Activated CD4-positive, alpha-beta T cell treated with anti-CD3 and anti-CD28 coated beads for 36 hours (primary cell): ENCODE data around the gene PDE6B. TPM values are rescaled to one million over a fixed set of nuclear protein-coding genes. Genes with fewer than 3 reads are reported as not detected.

Experiments used
- ATAC-seq: fragments of 200-7000 bp; cut with Tn5 transposase; one replicate; pipeline ENCODE4 v1.10.0; 2021; ENCODE audit warnings: mild to moderate bottlenecking, moderate library complexity
- CTCF ChIA-PET: fragments of 350-600 bp; sonication (Branson Sonifier 250); formaldehyde crosslinking; loops from one replicate; lab custom pipeline; 2021; ENCODE audit warnings: antibody characterized with exemption; lab: Charles Lee
- POLR2A ChIA-PET: fragments of 350-600 bp; sonication (Branson Sonifier 250); formaldehyde crosslinking; loops from one replicate; lab custom pipeline; 2021; ENCODE audit warnings: antibody characterized with exemption, inconsistent platforms; lab: Charles Lee
- DNase-seq: peaks from one replicate; pipeline ENCODE4 v3.0.0-alpha.2; 2020
- H3K27ac Mint-ChIP-seq: one replicate; pipeline ENCODE4 v1.8.0; 2021; ENCODE audit warnings: mixed read lengths
- H3K27me3 Mint-ChIP-seq: one replicate; pipeline ENCODE4 v1.8.0; 2021; ENCODE audit warnings: mixed read lengths
- H3K36me3 Mint-ChIP-seq: one replicate; pipeline ENCODE4 v1.8.0; 2021; ENCODE audit warnings: low read depth, mixed read lengths
- H3K4me1 Mint-ChIP-seq: one replicate; pipeline ENCODE4 v1.8.0; 2021; ENCODE audit warnings: mixed read lengths
- H3K4me3 Mint-ChIP-seq: one replicate; pipeline ENCODE4 v1.8.0; 2021; ENCODE audit warnings: mild to moderate bottlenecking, moderate library complexity, mixed read lengths
- H3K9me3 Mint-ChIP-seq: one replicate; pipeline ENCODE4 v1.8.0; 2021; ENCODE audit warnings: low read depth, mixed read lengths
- intact Hi-C, 2 experiments: fragments of 100-400 bp; cut with DNase I in 1 of 2; cut with micrococcal nuclease in 1 of 2; formaldehyde crosslinking; loops; one replicate each; pipeline versions ENCODE4 v1.14.2 to v1.15.1; 2022 to 2024; cut with DNase I, micrococcal nuclease
- total RNA-seq, 2 experiments: library from RNA; stranded (reverse); gene quantifications; one replicate each; pipeline ENCODE4 v1.2.3, GENCODE V29; 2021

Gene PDE6B
- total RNA-seq, 2 experiments from 2014 or later, result 16.2 to 17.2 TPM

DNA sequence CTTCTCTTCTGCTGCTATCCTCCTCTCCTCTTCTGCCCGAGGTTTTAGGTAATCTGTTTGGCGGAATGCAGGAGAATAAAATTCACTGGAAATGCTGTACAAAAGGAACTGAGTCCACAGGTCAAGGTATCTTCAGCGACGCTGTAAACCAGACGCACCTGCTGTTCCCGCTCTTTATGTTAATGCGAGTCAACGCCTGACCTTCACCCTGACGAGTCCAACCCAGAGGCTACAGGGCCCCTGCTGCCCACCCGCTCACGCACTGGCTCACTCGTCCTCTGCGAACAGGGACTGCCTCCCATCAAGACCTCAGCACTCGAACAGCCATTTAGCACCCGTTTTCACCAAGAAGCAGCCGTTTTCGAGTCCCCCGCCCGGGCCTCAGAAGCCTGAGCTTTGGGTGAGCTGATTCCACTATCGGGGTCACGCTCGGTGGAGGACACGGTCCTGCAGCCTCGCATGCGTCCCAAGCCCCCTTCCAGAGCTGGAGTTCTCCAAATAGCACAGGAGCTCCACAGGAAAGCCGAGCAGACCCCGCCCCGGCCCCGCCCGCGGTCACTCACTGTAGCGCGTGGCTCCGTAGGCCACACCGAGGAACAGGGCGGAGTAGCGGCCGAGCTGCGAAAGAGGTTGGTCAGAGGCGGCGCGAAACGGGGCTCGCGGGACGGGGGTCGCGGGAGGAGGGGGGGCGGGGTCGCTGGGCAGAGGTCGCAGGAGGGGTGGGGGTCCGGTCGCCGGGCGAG, 48.1 kb downstream of the PDE6B start:
- ChIA-PET CTCF (interaction anchor here (0.6 to 1.0 kb wide), 3 partner anchors 18 to 125 kb away, joined by 3 to 4 read pairs (median 3); no protein-coding TSS in a partner anchor), POLR2A (interaction anchor here (1.0 kb wide), 1 partner anchor 9 kb away, joined by 8 read pairs; no protein-coding TSS in a partner anchor)
- Mint-ChIP-seq H3K27me3 (no peaks in the 10 kb centered on the region), H3K4me3 (peak overlapping the region; percentile 80), H3K9me3 (no peaks in the 10 kb centered on the region), H3K27ac (peak overlapping the region; percentile 78), H3K36me3 (peaks cover 21% of the 10 kb centered on the region), H3K4me1 (peaks cover 13% of the 10 kb centered on the region)
- intact Hi-C loops, result loop anchor here (1.0 to 10.0 kb wide), 17 partner anchors 10 to 1201 kb away; partner anchors contain the start of genes PCGF3 (in 2 of the 2), GAK (in 1 of the 2), NSD2 (in 1 of the 2) and PIGG (in 1 of the 2)
- ATAC-seq (no peak), DNase-seq (peak; percentile 38)

DNA sequence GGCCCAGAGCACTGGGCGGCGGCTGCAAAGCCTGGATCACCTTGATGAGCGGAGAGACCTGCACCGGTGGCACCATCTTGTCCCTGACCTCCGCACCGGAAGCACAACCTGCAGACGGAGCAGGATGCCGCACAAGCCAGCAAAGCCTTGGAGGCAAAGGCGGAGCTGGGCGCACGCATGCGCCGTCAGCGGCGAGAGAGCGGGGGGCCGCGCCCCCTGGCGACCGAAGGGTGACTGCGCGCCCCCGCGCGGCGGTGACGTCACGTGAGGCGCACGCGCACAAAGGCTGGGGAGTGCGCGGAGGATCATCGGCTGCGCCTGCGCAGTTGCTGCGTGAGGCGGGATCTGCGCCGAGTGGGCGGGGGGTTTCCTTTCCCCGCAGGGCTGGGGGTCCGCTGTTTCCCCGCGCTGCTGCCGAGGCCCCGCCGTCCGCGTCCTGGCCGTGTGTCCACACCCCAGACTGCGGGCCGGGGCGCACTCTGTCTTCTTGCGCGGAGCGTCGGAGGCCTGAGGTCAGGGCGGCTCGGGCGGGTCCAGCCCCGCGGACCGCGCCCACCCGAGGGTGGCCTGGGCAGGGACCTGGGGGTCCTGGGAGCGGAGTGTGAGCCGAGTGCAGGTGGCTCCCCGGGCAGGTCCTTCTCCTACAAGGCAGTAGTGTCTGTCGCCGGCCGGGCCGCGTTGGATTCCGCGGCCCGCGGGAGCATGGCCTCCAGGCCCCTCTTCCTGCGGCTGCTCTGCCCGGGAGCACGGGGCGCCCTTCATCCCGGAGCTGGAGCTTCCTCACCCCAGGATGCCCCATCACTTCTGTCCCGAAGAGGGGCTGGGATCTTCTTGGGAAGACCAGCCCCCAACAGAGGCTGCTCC, 49.0 kb downstream of the PDE6B start, which contains the start of the genes ATP5ME and MYL5:
ATP5ME (minus strand) TSS at position 105 of the 864 bp plus-strand sequence; CDS start at position 76, 29 bp downstream.
MYL5 (plus strand) TSS at position 371 of the 864 bp plus-strand sequence. CDS start 3,485 bp downstream, outside the sequence.
- Mint-ChIP-seq H3K27ac (peak within 1 kb of the TSS; percentile 84), H3K27me3 (no peaks in the 10 kb centered on the region)
- CTCF ChIA-PET, result interaction anchor here (0.5 to 0.6 kb wide), 2 partner anchors 72 to 125 kb away, joined by 4 read pairs; no protein-coding TSS in a partner anchor

GRCh38 chr4:675036-675882, 49.9 kb downstream of the PDE6B start:
- H3K27ac Mint-ChIP-seq, result peak overlapping the region; percentile 78
- ATAC-seq (peak; percentile 4), DNase-seq (peak; percentile 39)
- POLR2A ChIA-PET, result no interaction called here
- H3K4me1 Mint-ChIP-seq, result peaks cover 13% of the 10 kb centered on the region
- H3K27me3 Mint-ChIP-seq, result no peaks in the 10 kb centered on the region
- peaks cover 21% of the 10 kb centered on the region for H3K36me3 Mint-ChIP-seq
- no peaks in the 10 kb centered on the region for H3K9me3 Mint-ChIP-seq
- intact Hi-C loops, result loop anchor here (10.0 kb wide), 2 partner anchors 170 to 1200 kb away; partner anchors contain the start of gene NSD2 (in 1 of the 2)
- peak overlapping the region; percentile 80 for H3K4me3 Mint-ChIP-seq
- CTCF ChIA-PET, result interaction anchor here (0.6 kb wide), 1 partner anchor 72 kb away, joined by 4 read pairs; no protein-coding TSS in a partner anchor

More for the DNA sequence above, 49.0 kb downstream of the PDE6B start, which contains the start of the genes ATP5ME and MYL5:
- POLR2A ChIA-PET, result interaction anchor here (0.7 to 1.0 kb wide), 2 partner anchors 10 to 73 kb away, joined by 3 to 8 read pairs; no protein-coding TSS in a partner anchor
- peaks cover 13% of the 10 kb centered on the region for H3K4me1 Mint-ChIP-seq
- ATAC-seq, result peak; percentile 95
- intact Hi-C loops, result loop anchor here (1.0 to 10.0 kb wide), 17 partner anchors 11 to 1200 kb away; partner anchors contain the start of genes PCGF3 (in 2 of the 2), GAK (in 1 of the 2), NSD2 (in 1 of the 2) and PIGG (in 1 of the 2)
- H3K9me3 Mint-ChIP-seq, result no peaks in the 10 kb centered on the region
- peak within 1 kb of the TSS; percentile 80 for H3K4me3 Mint-ChIP-seq
- peaks cover 21% of the 10 kb centered on the region for H3K36me3 Mint-ChIP-seq
- peak; percentile 98 for DNase-seq

DNA sequence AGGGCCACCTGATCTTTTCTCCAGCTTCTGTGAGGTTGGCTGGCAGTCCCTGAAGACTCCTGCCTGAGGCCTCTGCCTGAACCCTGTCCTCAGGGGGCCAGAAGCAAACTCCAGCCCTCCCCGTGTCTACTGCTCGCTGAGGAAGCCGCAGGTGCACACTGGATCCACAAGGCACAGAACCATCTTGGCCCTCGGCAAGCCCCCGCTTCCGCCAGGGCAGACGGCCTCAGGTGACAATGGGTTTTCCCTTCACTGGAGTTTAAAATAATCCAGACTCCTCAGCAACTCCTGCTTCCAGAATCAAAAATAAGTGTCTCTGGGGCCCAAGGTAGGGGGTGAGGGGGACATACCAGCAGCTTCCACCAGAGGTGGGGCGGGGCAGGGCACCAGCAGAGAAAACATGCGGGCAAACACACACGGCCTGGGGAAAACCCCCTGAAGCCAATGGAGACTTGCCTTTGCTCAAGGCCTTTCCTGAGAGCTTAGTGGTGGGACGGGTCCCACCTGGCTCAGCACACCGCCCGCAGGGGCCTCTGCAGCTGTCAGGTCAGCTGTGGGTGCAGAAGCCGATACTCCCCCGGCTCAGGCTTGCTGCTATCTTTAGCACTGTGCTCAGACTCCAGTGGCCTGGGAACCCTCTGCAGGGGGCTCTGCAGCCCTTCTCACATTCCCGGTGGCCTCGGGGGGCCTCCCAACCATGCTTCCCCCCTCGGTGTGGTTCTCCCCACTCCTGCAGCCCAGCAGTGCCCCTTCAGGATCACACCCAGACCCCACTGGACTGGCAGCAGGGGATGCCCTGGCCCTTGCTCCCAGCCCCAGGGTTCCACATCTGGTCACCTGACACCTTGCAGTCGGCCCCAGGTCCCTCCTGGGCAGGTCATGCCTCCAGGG, 50.9 kb downstream of the PDE6B start:
- Mint-ChIP-seq H3K4me1 (peaks cover 17% of the 10 kb centered on the region), H3K4me3 (peak overlapping the region; percentile 80), H3K36me3 (peaks cover 13% of the 10 kb centered on the region), H3K9me3 (no peaks in the 10 kb centered on the region), H3K27ac (no peak overlapping the region), H3K27me3 (no peaks in the 10 kb centered on the region)
- intact Hi-C loops, result loop anchor here (10.0 kb wide), 2 partner anchors 171 to 1199 kb away; partner anchors contain the start of gene NSD2 (in 1 of the 2)
- DNase-seq, result peak; percentile 46
- ATAC-seq, result no peak
- ChIA-PET CTCF (no interaction called here), POLR2A (interaction anchor here (0.5 kb wide), 1 partner anchor 152 kb away, joined by 4 read pairs; no protein-coding TSS in a partner anchor)

DNA sequence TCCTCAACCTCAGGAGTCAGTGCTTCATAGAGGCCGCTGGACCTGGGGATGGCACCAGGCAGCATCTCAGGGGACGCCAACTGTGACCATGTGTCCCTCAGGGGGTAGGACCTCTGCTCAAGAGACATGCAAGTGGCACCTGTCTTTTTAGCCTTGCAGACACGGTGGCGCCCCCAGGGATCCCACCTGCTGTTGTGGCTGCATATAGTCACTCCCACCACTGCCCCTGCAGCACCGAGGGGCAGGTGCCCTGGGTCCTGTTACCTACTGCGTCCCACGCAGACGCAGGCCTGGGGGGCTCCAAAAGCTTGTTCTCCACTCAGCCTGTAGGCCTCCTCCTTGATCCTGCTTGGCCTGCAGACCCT, 51.5 kb downstream of the PDE6B start:
- H3K36me3 Mint-ChIP-seq, result peaks cover 12% of the 10 kb centered on the region
- no peaks in the 10 kb centered on the region for H3K27me3 Mint-ChIP-seq
- H3K4me1 Mint-ChIP-seq, result peaks cover 17% of the 10 kb centered on the region
- DNase-seq, result no peak
- ChIA-PET CTCF (no interaction called here), POLR2A (no interaction called here)
- no peak overlapping the region for H3K27ac Mint-ChIP-seq
- H3K4me3 Mint-ChIP-seq, result no peak overlapping the region
- ATAC-seq, result no peak
- intact Hi-C loops, result loop anchor here (10.0 kb wide), 2 partner anchors 172 to 1198 kb away; partner anchors contain the start of gene NSD2 (in 1 of the 2)
- no peaks in the 10 kb centered on the region for H3K9me3 Mint-ChIP-seq

- Mint-ChIP-seq H3K4me1 (peaks cover 14% of the 10 kb centered on the region), H3K36me3 (peaks cover 8% of the 10 kb centered on the region), H3K9me3 (no peaks in the 10 kb centered on the region), H3K4me3 (no peak overlapping the region), H3K27ac (no peak overlapping the region), H3K27me3 (no peaks in the 10 kb centered on the region)
- intact Hi-C loops, result loop anchor here (10.0 kb wide), 2 partner anchors 173 to 1197 kb away; partner anchors contain the start of gene NSD2 (in 1 of the 2)
- POLR2A ChIA-PET, result no interaction called here
- DNase-seq (peak; percentile 55), ATAC-seq (no peak)
- CTCF ChIA-PET, result interaction anchor here (0.6 kb wide), 1 partner anchor 202 kb away, joined by 4 read pairs; no protein-coding TSS in a partner anchor
These were observed 52.3 kb downstream of the PDE6B start for GRCh38 chr4:677431-678293.

DNA sequence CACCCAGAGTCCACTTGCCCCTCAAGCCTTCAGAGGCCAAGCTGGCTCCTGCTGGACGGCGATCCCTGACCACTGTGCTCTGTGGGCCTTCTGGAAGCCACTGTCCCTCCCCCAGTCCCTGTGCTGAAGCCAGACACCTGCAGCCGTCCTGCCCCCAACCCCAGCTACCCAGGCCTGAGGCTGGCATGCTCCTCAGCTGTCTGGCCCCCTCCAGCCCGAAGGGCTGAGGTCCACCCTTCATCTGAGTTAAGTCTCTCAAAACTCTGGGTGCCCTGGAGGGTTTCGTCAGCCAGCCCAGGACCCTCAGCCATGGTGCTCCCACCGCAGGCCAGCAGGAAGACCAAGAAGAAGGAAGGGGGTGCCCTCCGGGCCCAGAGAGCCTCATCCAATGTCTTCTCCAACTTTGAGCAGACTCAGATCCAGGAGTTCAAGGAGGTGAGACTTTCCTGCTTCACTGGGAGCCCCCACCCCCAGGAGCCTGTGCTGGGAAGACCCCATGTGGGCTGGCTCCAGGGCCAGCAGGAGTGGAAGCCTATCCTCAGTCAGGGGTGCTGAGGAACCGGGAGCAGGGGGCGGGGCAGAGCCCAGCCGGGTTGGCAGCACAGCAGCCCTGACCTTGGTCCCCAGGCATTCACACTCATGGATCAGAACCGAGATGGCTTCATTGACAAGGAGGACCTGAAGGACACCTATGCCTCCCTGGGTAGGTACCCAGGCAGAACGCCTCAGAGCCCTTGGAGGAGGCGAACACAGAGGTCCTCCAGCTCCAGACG, 53.1 kb downstream of the PDE6B start:
- Mint-ChIP-seq H3K9me3 (no peaks in the 10 kb centered on the region), H3K4me1 (peaks cover 8% of the 10 kb centered on the region), H3K4me3 (no peak overlapping the region), H3K27ac (no peak overlapping the region), H3K27me3 (no peaks in the 10 kb centered on the region), H3K36me3 (peaks cover under 1% of the 10 kb centered on the region)
- intact Hi-C loops, result loop anchor here (10.0 kb wide), 2 partner anchors 174 to 1196 kb away; partner anchors contain the start of gene NSD2 (in 1 of the 2)
- ATAC-seq (no peak), DNase-seq (no peak)
- CTCF ChIA-PET, result interaction anchor here (1.2 kb wide), 1 partner anchor 64 kb away, joined by 3 read pairs; no protein-coding TSS in a partner anchor
- POLR2A ChIA-PET, result no interaction called here

DNA sequence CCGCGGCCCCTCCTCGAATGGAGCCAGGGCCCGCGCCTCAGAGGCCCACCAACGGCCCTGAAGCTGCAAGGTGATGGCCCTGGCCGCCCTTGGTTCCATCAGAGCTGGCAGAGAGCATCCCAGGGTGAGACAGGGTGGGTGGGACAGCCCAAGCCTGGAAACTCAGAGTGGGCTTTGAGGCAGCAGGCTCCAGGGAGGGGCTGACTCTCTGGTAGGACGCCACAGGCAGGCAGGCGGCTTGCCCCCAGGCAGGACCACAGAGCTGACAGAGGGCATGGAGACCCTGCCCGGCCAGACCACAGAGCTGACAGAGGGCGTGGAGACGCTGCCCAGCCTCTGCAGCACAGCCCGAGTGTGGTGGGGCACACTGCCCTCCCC, 53.7 kb downstream of the PDE6B start:
- DNase-seq (peak; percentile 17), ATAC-seq (no peak)
- peaks cover 8% of the 10 kb centered on the region for H3K4me1 Mint-ChIP-seq
- intact Hi-C loops, result loop anchor here (10.0 kb wide), 2 partner anchors 174 to 1196 kb away; partner anchors contain the start of gene NSD2 (in 1 of the 2)
- no peak overlapping the region for H3K4me3 Mint-ChIP-seq
- no peaks in the 10 kb centered on the region for H3K9me3 Mint-ChIP-seq
- H3K27me3 Mint-ChIP-seq, result no peaks in the 10 kb centered on the region
- H3K27ac Mint-ChIP-seq, result no peak overlapping the region
- H3K36me3 Mint-ChIP-seq, result no peaks in the 10 kb centered on the region
- POLR2A ChIA-PET, result no interaction called here
- CTCF ChIA-PET, result interaction anchor here (1.2 kb wide), 1 partner anchor 63 kb away, joined by 3 read pairs; no protein-coding TSS in a partner anchor
